Stimulated activated CD8-positive, alpha-beta memory T cell treated with anti-CD3 and anti-CD28 coated beads, Interleukin-2, amount 100 ng/mL, for 48 hours (primary cell): Measurements from ENCODE around the gene PSMB5.
A peak's percentile ranks its signal among the peaks of the same experiment; 100 is the strongest.

ENCODE experiments used
- DNase-seq, 2 donors: peaks; one replicate each; pipeline ENCODE4 v3.0.0-alpha.2; 2020; ENCODE audit warnings: low read depth in 2 of 2

The PSMB5 gene

DNA sequence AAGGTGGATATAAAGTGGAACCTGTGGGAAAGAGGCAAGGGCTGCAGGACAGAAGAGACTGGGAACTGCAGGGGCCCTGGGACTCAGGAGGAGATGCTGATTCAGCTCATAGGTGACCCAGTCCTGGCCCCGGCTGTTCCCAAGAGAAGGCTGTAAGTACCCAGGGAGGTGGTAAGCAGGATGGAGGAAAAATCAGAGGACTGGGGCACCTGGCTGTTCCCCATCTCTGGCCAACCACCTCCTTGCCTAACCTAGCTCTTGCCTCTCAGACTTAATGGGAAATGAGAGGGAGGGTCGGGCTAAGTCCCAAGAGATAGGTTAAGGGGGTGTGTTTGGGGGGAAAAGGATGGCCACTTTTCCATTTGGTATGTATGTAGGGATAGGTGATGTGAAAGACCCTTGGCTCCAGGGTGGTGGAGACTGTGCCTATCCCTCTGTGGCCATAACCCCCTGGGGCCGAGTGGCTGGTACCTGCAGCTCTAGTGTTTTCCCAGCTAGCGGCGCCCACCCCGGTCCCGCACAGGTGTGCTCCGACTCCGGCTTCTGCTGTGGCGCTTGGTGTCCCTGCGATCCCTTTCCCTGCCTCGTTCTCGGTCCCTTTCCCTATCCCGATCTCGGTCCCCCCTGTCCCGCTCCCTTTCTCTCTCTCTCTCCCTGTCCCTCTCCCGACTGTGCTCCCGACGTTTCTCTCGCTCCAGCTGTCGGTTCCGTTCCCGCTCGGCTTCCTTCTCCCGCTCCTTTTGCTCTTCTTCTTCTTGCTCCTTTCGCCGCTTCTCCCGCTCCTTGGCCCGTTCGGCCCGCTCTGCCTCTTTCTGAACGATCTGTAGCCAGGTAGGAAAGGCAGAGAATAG lies 24.2 kb upstream of the PSMB5 start:
- no peak for DNase-seq

DNA sequence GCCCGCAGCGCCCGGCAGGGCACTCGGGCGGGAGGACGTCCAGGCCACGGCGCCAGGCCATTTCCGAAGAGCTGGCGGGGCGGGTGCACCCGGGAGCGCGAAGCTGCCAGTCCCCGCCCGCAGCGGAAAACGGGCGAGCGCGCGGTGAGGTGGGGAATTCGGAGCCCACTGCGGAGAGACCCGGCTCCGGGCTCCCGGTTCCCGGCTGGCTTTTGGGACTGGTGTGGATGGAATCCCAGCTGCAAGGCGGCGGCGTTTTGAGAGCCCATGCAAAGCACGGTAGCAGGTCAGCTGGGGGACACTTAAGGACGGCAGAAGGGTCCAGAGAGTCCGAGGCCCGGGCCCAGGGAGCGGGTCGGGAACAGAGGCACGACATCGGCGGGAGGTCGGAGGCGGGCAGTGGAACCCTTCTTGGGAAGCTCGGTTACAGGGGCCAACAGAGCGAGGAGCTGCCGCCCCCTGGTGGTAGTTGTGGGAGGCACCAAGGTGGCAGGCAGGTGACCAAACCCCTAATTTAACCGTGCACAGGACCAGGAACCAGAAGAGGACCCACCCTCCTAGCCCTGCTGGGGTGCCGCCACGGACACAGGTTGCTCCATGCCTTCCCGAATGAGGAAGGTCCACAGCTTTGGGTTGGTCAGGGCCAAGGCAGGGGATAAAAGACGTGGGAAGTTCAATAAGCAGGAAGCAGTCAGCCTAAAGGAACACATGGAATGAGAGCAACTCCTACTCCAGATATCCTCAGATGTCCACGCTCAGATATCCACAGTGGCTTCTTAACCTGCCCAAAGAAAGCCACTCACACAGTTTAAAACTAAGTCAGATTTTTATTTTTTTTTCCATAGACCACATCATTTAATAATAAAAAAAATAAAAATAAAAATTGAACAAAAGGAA lies 23.3 kb upstream of the PSMB5 start:
- peak; percentile 75 to 81 for DNase-seq

DNA sequence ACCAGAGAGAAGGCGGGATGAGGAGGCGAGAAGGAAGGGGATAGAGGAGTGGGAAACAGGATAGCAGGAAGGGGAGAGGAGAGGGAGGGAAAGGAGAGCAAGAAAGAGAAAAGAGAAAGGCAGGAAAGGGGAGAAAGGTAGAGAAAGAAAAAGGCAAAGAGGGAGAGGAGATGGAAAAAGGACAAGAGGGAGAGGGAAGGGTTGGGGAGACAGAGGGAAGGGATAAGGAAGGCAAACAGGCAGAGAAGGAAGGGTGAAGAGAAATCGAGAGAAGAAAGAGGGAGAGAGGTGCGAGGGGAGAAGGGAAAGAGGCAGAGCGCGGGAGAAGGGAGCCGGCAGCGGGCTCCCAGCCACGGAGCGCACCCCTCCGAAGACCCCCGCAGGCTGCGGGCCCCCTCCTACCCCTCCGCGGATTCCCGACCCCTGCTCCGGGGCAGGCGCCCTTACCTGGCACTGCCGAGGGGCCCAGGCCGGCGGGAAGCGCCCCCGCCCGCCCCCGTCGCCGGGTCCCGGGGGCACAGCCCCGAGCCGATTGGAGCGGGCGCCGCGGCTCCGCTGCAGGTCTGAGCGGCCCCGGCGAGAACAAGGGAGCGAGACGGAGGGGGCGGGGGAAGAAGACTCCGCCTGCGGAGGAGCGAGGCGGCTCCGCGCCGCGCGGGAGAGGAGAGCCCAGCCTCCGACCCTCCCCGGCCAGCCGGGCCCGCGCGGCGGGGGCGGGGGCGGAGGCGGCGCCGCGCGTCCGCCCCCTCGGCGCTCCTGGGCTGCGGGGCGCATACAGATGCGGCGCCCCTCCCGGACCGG lies 22.5 kb upstream of the PSMB5 start, which contains the start of gene CDH24:
Gene CDH24, minus strand, starts transcription at position 565 of the 801 bp plus-strand sequence. CDS start 1,787 bp downstream, outside the sequence.
- peak; percentile 51 to 66 for DNase-seq

DNA sequence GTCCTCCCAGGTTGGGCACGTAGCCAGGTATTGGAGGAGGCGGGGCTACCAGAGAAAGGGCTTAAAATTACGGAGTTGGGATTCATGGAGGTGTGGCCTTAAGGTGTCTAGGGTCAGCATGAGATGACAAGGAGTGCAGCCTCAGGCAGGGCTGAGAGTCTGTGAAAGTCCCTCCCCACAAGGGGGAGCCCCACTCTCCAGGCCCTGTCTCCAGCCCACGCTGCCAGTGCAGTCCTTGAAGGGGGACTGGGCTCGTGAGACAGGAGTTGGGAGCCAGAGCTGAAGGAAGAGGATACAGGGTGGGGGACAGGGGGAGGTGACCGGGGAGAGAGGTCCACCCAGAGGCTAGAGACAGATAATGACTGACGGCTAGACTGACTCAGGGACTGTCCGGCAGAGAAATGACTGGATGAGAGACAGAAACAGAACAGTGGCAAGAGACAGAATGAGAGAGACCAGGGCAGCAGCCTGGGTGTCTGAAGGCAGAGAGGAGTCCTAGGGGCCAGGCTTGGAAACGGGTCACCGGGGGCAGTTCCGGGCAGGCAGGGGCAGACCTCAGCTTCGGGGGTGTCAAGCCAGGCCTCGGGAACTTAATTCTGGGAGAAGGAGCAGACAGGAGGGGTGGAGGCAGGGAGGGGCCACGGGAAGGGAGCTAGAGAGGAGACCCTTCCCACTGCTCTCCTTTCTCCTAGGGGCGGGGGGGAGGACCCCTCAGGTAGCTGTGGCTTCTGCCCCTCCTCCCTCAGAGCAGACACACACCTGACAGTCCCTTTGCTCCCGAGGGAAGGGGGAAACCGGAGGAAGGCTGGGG lies 21.6 kb upstream of the PSMB5 start:
- peak; percentile 50 to 60 for DNase-seq

DNA sequence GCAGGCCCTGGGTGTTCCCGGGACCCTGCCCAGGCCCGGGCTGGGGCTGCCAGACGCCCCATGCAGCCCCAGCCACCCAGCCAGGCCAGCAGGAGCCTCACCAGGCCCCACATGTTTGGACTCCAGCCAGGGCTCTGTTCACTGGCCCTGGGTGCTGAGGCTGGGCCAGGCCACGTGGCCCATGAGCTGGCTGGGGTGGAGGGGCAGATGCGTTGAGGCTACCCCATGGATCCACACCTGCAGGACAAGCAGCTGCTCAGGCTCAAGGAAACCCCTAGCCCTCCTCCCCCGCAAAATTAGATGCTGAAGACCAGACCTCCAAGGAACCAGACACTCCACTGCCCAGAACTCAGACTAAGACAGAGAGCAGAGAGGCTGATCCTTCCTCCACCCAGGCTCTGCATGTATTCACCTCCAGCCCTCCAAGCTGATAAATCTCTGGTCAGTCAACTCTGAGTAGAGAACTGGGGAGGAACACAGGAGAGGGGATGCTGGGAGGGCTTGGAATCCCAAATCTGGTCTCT lies 21.0 kb upstream of the PSMB5 start:
- DNase-seq, result no peak

DNA sequence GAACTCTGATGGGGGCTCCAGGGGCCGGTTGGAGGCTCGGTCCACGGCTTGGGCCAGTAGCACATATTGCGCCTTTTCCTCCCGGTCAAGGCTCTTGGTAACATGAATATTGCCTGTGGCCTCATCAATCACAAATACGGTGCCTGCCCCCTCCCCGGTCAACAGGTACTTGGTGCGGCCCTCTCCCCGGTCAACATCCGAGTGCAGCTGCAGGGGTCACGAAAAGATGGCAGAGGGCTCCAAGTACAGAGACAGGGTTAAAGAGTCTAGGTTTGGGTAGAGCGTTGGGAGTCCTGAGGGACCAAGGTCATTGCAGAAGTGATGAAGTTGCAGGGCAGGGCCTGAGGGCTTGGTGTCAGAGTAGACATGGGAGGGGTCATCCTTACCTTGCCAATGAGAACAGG lies 20.4 kb upstream of the PSMB5 start:
- DNase-seq, result no peak

DNA sequence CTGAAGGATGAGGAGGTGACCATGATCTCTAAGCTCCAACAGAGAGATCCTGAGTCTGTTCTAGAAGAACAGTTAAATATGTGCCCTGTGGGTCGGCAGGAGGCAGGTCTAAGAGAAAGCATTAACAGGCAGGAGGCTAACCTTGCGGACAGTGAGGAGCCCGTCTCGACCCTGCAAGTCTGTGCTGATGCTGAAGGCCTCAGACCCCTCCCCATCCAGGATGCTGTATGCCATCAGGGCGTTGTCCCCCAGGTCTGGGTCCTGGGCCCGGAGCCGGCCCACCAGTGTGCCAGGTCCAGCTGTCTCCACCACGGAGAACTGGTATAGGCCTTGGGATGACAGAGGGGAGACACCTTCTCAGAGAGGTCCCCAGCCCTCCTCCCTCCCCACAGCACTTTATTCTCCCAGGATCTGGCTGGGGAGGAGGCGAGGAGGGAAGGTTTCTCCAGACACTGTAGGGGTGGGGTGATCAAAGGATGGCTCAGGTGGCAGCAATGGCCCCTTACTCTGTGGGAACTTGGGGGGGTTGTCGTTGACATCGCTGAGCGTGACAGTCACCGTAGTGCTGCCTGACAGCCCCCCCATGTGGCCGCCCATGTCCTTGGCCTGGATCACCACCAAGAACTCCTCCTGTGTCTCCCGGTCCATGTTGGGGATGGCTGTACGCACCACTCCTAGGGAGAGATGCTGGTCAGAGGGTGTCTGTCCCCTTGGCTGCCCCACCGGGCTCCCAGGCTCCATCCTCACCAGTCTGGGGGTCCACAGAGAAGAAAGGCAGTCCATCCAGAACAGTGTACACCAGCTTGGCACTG lies 19.5 kb upstream of the PSMB5 start:
- no peak for DNase-seq

DNA sequence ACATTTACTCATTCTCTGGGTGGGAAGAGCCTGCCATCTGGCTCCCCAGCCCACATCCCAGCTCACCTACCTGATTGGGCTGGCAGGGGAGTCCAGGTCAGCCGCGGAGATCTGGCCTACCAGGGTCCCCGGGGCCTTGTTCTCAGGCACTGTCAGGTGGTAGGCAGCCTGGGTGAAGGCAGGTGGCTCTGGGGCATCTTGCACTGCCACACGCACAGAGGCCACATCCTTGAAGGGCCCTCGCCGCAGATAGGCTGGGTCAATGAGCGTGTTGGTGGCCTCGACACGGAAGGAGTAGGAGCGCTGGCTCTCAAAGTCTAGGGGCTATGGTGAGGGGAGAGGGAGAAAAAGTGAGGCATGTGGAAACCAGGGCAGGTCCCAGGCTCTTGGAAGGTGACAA lies 18.7 kb upstream of the PSMB5 start:
- DNase-seq, result no peak

DNA sequence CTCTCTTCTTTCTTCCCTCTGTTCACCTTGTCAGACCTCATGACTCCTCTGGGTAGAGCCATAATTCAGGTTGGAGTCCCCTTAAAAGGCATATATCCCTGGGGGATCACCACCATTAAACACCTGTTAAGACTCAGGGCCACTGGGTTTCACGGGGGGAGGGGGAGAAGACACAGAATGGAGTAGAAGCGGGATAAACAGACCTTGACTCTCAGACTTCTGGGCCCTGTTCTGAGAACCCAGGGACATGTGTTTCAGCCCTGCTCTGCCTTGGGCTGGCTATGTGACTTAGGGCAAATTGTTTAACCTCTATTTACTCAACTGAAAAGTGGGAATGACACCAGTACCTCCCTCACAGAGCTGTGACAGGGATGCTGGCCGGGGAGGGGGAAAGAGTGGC lies 18.0 kb upstream of the PSMB5 start:
- no peak for DNase-seq

DNA sequence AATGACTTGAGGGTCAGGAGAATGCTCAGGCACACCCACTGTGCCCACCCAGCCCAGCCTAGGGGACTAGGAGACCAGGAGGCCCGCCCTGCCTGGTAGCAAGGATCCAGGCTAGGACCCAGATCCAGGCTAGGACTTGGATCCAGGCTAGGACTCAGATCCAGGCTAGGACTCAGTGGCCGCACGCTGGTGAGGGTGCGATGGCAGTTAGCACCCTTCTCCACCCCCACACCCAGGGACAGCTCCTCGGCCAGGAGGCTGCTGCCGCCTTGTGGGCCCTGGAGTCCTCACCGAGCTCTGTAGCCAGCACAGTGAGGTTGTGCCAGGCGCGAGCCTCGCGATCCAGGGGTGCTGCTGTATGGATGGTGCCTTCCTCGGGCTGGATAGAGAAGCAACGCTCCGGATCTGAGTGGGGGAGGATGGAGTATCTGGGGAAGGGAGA lies 17.5 kb upstream of the PSMB5 start:
- no peak for DNase-seq

DNA sequence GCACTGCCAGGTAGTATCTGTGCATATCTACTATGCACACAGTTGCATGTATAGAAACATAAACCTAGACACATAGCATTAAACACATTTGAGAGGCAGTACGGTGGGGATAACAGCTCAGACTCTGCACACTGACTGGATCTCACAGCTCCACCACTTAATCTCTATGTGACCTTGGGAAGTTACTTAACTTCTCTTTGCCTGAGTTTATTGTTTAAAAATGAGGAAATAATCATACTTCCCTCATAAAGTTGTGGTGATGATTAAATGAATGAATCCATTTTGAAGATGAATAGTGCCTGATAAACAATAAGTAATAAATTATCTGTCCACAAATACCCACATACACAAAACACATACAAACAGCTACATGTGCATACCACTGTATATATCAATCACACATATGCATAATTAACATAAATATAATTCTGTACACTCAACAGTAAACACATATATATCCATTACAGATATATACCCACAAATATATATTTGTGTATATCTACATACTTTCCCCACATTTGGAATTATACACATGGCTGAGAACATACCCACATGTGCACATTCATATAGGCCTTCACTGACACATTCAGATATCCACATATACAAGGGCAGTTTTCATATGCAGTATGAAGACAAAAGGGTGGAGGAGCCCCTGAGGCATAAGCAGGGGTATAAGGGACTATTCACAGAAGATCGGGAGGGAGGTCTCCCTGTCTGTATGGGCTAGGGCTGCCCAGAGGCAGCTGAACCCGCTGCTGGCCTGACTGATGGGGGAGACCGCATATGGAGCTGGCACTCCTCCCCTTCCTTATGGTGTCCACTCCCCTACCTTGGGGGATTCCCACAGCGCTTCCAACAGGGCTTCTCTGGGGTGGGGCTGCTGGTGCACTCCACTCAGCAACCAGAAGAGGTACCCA lies 16.7 kb upstream of the PSMB5 start:
- DNase-seq, result no peak

DNA sequence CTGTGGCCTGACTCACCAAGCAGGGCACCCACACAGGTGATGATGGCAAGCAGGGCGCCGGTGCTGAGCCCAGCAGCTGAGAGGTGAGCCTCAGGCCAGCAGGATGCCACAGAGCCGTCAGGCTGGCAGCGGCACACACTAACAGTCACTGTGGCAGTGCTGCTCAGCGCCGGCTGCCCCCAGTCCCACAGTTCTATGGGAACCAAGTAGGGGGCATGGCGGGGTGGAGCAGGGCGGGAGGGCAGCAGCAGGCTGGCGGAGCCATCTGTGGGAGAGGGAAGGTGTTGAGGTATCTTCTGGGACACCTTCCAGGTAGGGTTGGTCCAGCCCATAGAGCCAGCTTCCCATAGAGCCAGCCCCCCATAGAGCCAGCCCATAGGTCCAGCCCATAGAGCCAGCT lies 14.3 kb upstream of the PSMB5 start:
- DNase-seq, result no peak

DNA sequence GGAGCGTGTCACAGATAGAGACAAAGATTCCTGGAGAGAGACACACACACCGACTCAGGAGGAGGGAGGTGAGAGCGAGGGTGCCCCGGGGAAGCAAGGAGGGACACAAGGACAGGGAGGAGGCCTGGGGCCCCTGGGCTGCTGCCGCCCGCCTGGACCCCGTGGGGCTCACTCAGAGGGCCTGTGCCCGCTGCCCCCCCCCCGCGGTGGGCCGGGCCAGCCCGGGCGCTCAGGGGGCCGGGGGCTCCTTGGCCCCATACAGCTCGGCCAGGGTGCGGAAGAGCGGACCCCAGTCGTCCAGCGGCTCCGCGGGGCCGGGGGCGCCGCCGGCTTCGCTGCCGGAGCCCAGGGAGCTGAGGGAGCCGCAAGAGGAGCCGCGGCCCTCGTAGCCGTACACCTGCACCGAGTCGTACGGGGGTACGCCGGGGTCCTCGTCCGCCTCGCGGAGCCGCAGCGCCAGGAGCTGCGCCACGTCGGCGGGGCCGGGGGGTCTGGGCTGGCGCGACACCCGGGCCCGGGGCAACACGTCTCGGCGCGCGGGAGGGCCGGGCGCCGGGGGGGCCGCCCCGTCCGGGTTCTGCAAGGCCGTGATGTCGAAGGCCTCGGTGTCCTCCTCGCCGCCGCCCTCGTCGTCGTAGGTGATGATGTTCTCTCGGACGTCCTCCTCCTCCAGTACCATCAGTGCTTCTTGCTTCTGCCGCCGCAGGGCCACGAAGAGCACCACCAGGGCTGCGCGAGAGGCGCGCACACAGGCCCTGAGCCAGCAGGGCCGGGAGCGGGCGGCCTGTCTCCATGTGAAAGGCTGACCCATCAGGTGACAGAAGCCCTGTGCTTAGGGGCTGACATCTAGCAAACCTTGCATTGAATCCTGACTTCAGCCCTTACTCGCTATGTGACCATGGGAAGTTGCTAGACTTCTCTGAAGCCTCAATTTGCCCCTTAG lies 13.3 kb upstream of the PSMB5 start:
- no peak for DNase-seq

DNA sequence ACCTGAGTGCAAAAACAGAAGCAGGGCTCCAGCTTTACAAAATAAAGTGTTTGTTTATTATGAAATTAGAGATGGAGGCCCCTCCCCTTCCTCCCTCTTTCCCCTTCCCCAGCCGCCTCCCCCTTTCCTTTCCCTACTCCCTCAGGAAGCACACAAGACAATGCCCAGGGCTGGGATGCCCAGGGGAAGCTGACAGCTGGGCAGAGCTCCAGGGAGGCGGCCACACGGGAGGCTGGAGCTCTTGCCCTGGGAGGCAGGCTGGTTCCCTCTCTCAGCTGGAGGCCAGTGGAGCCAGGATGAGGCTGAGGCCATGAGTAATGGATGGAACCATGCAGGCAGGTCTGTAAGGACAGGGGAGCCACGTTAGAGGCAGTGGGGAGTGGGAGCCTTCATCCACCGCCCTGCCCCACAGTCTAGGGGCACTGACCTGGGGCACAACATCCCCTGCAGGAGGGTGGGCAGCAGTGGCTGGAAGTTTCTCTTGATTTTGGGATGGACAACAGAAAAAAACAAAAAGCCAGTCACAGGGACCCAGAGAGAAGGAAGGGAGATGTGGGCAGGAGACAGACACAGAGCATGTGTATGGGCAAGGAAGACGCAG lies 12.4 kb upstream of the PSMB5 start:
- DNase-seq, result no peak

DNA sequence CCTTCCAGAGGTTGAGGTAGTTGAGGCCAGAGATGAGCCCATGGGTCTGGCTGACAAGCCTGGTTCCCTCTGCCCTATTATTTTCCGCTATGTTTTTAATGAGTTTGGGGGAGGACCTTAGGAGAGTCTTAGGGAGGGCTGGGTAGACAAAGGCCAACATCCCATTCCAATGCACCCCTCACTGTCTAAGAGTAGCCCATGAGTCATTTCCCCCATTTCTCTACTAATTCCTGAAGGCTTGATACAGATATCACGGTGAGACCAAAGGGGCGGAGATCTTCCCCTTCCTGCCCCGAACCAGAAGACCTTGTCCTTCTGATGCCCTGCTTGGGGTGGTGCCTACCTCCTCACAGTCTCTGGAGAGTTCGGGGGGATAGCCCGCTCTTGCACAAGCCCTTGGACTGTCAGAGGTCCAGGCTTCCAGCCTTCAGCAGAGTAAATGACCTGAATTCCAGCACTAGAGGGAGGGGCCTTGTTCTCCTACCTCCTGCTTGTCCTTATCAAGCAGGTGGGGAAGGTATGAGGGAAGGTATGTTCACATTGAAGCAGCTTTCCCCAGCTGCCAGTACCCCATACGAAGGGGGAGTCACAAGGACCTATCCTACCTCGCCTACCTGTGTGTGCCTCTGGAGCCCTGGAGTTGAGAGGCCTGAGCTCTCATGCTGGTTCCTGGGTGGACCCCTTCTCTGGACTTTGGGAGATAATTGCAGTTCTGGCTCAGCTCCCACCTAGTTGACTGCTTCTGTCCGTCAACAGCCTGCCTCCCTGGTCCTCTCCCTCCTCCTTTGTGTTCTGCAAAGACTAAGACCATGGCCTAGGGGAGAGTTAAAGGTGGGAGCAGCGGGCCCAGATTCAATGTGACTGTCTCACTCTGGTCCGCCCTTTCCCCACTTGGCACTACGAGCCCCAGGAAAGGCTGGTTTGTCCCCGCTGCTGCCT lies 11.0 kb upstream of the PSMB5 start:
- DNase-seq, result no peak

DNA sequence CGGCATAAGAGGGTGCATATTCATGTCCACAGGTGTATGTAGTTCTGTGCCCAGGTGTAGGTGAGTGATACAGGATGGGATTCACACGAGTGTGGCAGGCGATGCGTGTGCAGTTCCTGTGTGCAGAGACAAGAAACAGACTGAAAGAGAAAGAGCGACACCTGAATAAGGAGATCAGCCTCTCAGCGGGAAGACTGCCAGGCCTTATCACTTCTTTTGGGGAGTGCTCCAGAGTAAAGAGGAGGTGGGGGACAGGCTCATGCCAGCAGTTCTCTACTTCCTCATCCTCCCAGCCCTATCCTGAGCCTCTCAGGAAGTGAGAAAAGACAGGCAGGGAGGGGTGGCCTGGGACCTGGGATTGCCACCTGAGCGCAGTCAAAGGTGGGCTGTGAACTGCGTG lies 10.1 kb upstream of the PSMB5 start:
- no peak for DNase-seq
